Left lung (tissue), 10 donors: ENCODE results near the gene ESRRA. TPM values are rescaled to one million over a fixed set of nuclear protein-coding genes. Genes with fewer than 3 reads are reported as not detected.

Source experiments
- ATAC-seq: fragments of 200-7000 bp; cut with Tn5 transposase; one replicate; pipeline ENCODE4 v1.9.1; 2020; ENCODE audit warnings: moderate library complexity
- DNase-seq, 4 donors: peaks; one replicate each; pipeline ENCODE4 v3.0.0-alpha.2; 2013 to 2020
- H3K27ac ChIP-seq, 2 donors: fragments of 200-600 bp; sonication (generic) in 1 of 2; one replicate each; pipeline versions ENCODE4 v1.5.0 to v1.8.0; 2020 to 2021
- H3K27me3 ChIP-seq, 2 donors: fragments of 200-600 bp; sonication (generic) in 1 of 2; one replicate each; pipeline versions ENCODE4 v1.5.0 to v1.8.0; 2020 to 2021
- H3K36me3 ChIP-seq, 2 donors: fragments of 200-600 bp; sonication (generic) in 1 of 2; one replicate each; pipeline versions ENCODE4 v1.5.0 to v1.8.0; 2020 to 2021
- H3K4me1 ChIP-seq, 2 donors: fragments of 200-600 bp; one replicate each; pipeline ENCODE4 v1.8.0; 2021
- H3K4me3 ChIP-seq, 2 donors: fragments of 200-600 bp; sonication (generic) in 1 of 2; one replicate each; pipeline versions ENCODE4 v1.5.0 to v1.8.0; 2020 to 2021; ENCODE audit warnings: mild to moderate bottlenecking in 1 of 2
- H3K9me3 ChIP-seq, 2 donors: fragments of 200-600 bp; sonication (generic) in 1 of 2; one replicate each; pipeline versions ENCODE4 v1.5.0 to v1.8.0; 2020 to 2021
- CTCF ChIP-seq, 2 donors: fragments of 200-600 bp; sonication (generic) in 1 of 2; IDR thresholded peaks; one replicate each; pipeline versions ENCODE4 v1.5.0 to v1.8.0; 2021; ENCODE audit warnings: antibody characterized with exemption in 2 of 2
- intact Hi-C, 2 donors: fragments of 100-400 bp; cut with DNase I; formaldehyde crosslinking; loops; one replicate each; pipeline versions ENCODE4 v1.11.2 to v1.14.2; 2022
- polyA plus RNA-seq, 6 donors: library from polyadenylated mRNA; unstranded; fragments of 120-200 nt; gene quantifications; one replicate each; pipeline ENCODE4 v1.2.1, GENCODE V29; 2013; ENCODE audit not compliant: insufficient read length in 6 of 6
- total RNA-seq, 2 donors: library from RNA; stranded (reverse); fragmentation: NEBNext Ultra II Directional; extraction: Animal tissue kit (Norgen Biotek cat#: 25700); gene quantifications; one replicate each; pipeline ENCODE4 v1.2.1, GENCODE V29; 2021
- donor health status: DM: no; HTN: yes; CAD: no.
- donor health status: DM: no; HTN: no; CAD: no.

ESRRA gene
- total and polyA plus RNA-seq, 8 donors = 10.2 to 60.1 (median 13.8) TPM

GRCh38 chr11:64317961-64318765 is 12.8 kb downstream of the ESRRA start, which contains the start of gene PRDX5:
Gene PRDX5, plus strand, starts transcription at chr11:64318121. Its CDS starts 95 bp downstream, at chr11:64318216.
- peak in 1 of 2 donors; percentile 47 for TF ChIP-seq CTCF (IDR thresholded peaks at IDR 0.05)
- Histone ChIP-seq H3K4me3 (peak within 1 kb of the TSS; percentile 71 to 85), H3K27ac (peak within 1 kb of the TSS; percentile 98 to 99), H3K4me1 (peaks cover 5 to 47% of the 10 kb centered on the region in 2 donors), H3K36me3 (peaks cover 0 to 56% of the 10 kb centered on the region in 2 donors), H3K9me3 (no peaks in the 10 kb centered on the region), H3K27me3 (no peaks in the 10 kb centered on the region)
- intact Hi-C loops = no loop called here
- DNase-seq (peak; percentile 95 to 99 (median 98)), ATAC-seq (peak; percentile 87)

GRCh38 chr11:64318766-64319761 is 13.7 kb downstream of the ESRRA start:
- TF ChIP-seq CTCF (IDR thresholded peaks at IDR 0.05) = no peak
- Histone ChIP-seq H3K4me3 (peak overlapping the region; percentile 71 to 85), H3K27ac (peak overlapping the region; percentile 98 to 99), H3K9me3 (no peaks in the 10 kb centered on the region), H3K4me1 (peaks cover 5 to 44% of the 10 kb centered on the region in 2 donors), H3K36me3 (peaks cover 0 to 47% of the 10 kb centered on the region in 2 donors), H3K27me3 (no peaks in the 10 kb centered on the region)
- no peak for DNase-seq
- intact Hi-C loops = no loop called here
- no peak for ATAC-seq

DNA sequence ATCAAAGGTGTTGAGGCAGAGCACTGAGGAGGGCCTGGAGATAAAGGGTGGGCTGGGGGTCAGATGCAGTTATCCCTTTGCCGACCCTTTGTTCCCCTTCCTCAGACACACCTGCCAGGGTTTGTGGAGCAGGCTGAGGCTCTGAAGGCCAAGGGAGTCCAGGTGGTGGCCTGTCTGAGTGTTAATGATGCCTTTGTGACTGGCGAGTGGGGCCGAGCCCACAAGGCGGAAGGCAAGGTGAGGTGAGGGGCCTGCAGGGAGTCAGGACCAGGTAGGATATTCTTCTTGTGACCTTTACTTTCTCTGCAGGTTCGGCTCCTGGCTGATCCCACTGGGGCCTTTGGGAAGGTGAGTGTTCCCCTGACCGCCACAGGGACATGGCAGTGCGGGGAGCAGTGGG is 15.2 kb downstream of the ESRRA start:
- H3K36me3 ChIP-seq = peaks cover 0 to 32% of the 10 kb centered on the region in 2 donors
- no peak for DNase-seq
- TF ChIP-seq CTCF (IDR thresholded peaks at IDR 0.05) = no peak
- H3K9me3 ChIP-seq = no peaks in the 10 kb centered on the region
- no peak overlapping the region for H3K4me3 ChIP-seq
- no peak overlapping the region for H3K27ac ChIP-seq
- no peaks in the 10 kb centered on the region for H3K27me3 ChIP-seq
- peaks cover 5 to 42% of the 10 kb centered on the region in 2 donors for H3K4me1 ChIP-seq
- ATAC-seq = no peak
- intact Hi-C loops = no loop called here

DNA sequence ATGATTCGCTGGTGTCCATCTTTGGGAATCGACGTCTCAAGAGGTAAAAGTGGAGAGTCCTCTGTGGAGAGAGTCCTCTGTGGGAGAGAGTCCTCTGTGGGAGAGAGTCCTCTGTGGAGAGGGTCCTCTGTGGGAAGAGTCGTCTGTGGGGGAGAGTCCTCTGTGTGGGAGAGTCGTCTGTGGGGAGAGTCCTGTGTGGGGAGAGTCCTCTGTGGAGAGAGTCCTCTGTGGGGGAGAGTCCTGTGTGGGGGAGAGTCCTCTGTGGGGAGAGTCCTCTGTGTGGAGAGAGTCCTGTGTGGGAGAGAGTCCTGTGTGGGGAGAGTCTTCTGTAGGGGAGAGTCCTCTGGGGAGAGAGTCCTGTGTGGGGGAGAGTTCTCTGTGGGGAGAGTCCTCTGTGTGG is 15.7 kb downstream of the ESRRA start:
- intact Hi-C loops = no loop called here
- H3K27ac ChIP-seq = peak overlapping the region in 1 of 2 donors; percentile 50
- no peak for ATAC-seq
- no peak for DNase-seq
- TF ChIP-seq CTCF (IDR thresholded peaks at IDR 0.05) = no peak
- peaks cover 5 to 37% of the 10 kb centered on the region in 2 donors for H3K4me1 ChIP-seq
- H3K4me3 ChIP-seq = no peak overlapping the region
- H3K27me3 ChIP-seq = no peaks in the 10 kb centered on the region
- peaks cover 0 to 27% of the 10 kb centered on the region in 2 donors for H3K36me3 ChIP-seq
- H3K9me3 ChIP-seq = no peaks in the 10 kb centered on the region
